Tibial nerve (tissue), 3 donors: Measurements from ENCODE around the gene ARMC6.
"Not testable (repeated sequence)": the region's sequence is repeated elsewhere in the genome, so short reads cannot be mapped to it uniquely, and the experiment has no call there.

Experiments
- POLR2A ChIP-seq, 2 donors: fragments of 450-650 bp; IDR thresholded peaks; one replicate each; pipeline ENCODE4 v1.6.1; 2017; ENCODE audit warnings: antibody characterized with exemption in 2 of 2, mild to moderate bottlenecking in 2 of 2, moderate library complexity in 2 of 2
- TF ChIP-seq, protein P1 (sequence below), 5 experiments: fragments of 200-600 bp in 3 of 5; fragments of 450-650 bp in 2 of 5; sonication (generic) in 3 of 5; IDR thresholded peaks; one replicate each; pipeline ENCODE4 v1.5.1; 2016 to 2019; ENCODE audit warnings: antibody characterized with exemption in 5 of 5, mild to moderate bottlenecking in 3 of 5, moderate library complexity in 2 of 5

DNA sequence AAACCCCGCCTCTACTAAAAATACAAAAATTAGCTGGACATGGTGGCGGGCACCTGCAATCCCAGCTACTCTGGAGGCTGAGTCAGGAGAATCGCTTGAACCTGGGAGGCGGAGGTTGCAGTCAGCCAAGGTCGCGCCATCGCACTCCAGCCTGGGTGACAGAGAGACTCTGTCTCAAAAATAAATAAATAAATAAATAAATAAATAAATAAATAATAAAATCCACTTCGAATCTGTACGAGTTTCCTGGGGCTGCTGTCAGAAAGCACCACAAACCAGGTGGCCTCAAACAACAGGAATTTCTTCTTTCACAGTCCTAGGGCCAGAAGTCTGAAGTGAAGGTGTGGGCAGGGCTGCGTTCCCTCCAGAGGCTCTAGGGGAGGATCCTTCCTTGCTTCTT is 69.2 kb downstream of the ARMC6 start:
- TF ChIP-seq, protein P1, sequence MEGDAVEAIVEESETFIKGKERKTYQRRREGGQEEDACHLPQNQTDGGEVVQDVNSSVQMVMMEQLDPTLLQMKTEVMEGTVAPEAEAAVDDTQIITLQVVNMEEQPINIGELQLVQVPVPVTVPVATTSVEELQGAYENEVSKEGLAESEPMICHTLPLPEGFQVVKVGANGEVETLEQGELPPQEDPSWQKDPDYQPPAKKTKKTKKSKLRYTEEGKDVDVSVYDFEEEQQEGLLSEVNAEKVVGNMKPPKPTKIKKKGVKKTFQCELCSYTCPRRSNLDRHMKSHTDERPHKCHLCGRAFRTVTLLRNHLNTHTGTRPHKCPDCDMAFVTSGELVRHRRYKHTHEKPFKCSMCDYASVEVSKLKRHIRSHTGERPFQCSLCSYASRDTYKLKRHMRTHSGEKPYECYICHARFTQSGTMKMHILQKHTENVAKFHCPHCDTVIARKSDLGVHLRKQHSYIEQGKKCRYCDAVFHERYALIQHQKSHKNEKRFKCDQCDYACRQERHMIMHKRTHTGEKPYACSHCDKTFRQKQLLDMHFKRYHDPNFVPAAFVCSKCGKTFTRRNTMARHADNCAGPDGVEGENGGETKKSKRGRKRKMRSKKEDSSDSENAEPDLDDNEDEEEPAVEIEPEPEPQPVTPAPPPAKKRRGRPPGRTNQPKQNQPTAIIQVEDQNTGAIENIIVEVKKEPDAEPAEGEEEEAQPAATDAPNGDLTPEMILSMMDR (IDR thresholded peaks at IDR 0.05): not testable (repeated sequence)
- TF ChIP-seq POLR2A (IDR thresholded peaks at IDR 0.05): not testable (repeated sequence)
